ENCODE measurements around the gene DNAH3.
"Not testable (repeated sequence)": the region's sequence is repeated elsewhere in the genome, so short reads cannot be mapped to it uniquely, and the experiment has no call there.

The DNAH3 gene

DNA sequence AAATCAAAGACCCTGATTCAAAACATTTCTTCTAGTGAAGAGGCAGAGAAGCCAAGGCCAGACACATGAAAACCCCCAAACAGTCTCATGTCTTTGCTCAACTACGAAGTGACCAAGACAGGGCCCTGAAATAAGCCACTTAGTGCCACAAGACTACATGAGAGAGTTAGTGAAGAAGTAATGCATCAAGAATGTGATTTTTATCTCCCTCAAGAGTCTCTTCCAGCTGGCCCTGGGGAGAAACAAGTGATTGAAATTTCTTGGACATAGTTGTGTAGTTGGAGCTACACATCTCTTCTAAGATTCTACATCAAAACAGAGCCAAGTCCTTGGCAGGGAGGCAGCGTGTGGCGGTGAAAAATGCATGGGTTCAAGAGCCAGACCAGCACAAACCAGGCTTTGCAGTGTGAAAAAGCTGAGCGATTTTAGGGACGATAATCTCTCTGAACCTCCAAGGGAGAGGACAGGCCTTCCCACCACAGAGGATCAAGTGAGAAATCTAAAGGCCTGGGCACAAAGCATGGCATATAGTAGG is 219.5 kb downstream of the DNAH3 start:
- DNase-seq (ENCODE audit: extremely low read depth, low read depth) = no peak
- no peak for TF ChIP-seq CTCF (IDR thresholded peaks at IDR 0.05; ENCODE audit: low read depth, low read length, missing control alignments)
- H3K4me3 ChIP-seq (replicated peaks; ENCODE audit: low read depth, low read length) = no peak overlapping the region

DNA sequence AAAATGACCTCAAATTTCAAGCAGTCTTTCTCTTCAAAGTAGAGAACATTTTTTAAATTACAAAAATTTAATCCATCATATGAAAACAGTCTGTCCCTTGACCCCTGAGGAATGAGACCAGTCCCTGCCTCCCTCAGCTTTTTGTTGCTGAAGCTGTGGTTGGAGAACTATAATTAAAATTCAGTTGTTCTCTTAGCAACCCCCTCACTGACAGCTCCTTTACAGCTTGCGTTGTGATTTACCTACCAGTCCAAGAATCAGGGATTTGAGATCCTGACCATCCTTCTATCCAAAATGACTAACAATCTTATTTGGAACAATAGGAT is 220.3 kb downstream of the DNAH3 start:
- DNase-seq (ENCODE audit: extremely low read depth, low read depth) = no peak
- TF ChIP-seq CTCF (IDR thresholded peaks at IDR 0.05; ENCODE audit: low read depth, low read length, missing control alignments) = no peak
- H3K4me3 ChIP-seq (replicated peaks; ENCODE audit: low read depth, low read length) = no peak overlapping the region

DNA sequence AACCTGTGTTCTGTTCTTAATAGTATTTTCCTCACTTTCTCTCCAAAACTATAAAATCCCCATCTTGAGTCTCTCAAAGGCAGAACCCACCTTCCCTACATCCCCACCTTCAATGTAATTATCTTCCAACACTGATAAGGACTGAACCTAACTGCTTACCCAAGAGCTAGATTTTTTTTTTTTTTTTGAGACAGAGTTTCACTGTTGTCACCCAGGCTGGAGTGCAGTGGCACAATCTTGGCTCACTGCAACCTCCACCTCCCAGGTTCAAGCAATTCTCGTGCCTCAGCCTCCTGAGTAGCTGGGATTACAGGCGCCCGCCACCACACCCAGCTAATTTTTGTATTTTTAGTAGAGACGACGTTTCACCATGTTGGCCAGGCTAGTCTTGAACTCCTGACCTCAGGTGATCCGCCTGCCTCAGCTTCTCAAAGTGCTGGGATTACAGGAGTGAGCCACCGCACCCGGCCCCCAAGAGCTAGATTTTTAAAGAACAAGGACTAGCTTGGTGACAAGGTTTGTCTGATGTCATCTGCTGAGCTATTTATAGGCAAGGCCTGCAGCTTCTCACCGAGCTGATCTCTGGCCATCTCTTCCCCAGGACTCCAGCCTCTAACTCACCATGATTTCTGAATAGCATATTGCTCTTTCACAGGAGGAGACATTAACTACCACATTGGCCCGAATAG is 220.8 kb downstream of the DNAH3 start:
- not testable (repeated sequence) for DNase-seq (ENCODE audit: extremely low read depth, low read depth); H3K4me3 ChIP-seq (replicated peaks; ENCODE audit: low read depth, low read length)

DNA sequence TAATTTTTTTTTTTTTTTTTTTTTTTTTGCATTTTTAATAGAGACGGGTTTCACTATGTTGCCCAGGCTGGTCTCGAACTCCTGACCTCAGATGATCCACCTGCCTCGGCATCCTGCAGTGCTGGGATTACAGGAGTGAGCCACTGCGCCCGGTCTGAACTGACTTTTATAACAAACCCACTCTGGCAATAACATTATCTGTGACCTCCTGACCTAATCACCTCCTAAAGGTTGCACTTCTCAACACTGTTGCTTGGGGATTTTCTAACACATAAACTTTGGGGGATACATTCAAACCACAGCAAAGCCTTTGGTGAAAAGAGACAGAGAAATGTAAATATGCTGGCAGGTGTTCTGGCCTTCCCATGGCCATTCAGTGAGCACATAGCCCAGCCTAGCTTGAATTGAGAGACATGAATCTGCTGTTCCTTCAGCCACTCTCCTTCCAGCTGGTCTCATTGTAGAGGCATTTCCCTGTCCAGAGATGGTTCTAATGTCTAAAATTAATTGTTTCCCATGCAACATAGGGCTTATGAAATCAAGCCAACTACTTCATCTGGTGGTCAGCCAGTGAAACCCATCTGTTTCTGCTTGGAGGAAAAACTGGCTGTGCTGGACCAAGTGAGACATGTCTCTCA is 221.8 kb downstream of the DNAH3 start:
- TF ChIP-seq CTCF (IDR thresholded peaks at IDR 0.05; ENCODE audit: low read depth, low read length, missing control alignments) = no peak
- no peak for DNase-seq (ENCODE audit: extremely low read depth, low read depth)

GRCh38 chr16:20925751-20926150 is 224.9 kb downstream of the DNAH3 start:
- no peak for TF ChIP-seq CTCF (IDR thresholded peaks at IDR 0.05; ENCODE audit: low read depth, low read length, missing control alignments)
- no peak for DNase-seq (ENCODE audit: extremely low read depth, low read depth)
- no peak overlapping the region for H3K4me3 ChIP-seq (replicated peaks; ENCODE audit: low read depth, low read length)

More for the DNA sequence above, 221.8 kb downstream of the DNAH3 start:
- H3K4me3 ChIP-seq (replicated peaks; ENCODE audit: low read depth, low read length) = no peak overlapping the region

DNA sequence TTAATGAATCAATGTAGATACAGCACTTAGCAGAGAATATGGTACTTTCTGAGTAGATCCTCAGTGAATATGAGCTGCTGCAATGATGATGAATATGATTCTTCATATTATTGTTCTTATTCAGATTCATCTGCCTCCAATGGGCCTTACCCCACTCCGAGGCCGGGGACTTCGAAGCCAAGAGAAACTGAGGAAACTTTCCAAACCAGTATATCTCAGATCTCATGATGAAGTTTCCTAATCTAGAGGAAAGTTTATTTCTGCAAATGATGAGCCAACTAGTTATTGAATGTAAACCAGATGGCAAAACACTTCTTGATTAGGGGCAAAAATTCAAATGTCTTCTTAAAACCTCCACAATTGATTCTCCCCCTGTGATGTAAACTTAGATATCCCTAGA is 226.8 kb downstream of the DNAH3 start:
- DNase-seq (ENCODE audit: extremely low read depth, low read depth) = no peak
- no peak for TF ChIP-seq CTCF (IDR thresholded peaks at IDR 0.05; ENCODE audit: low read depth, low read length, missing control alignments)

GRCh38 chr16:20920799-20921198 is 229.8 kb downstream of the DNAH3 start:
- DNase-seq (ENCODE audit: extremely low read depth, low read depth) = no peak
- no peak for TF ChIP-seq CTCF (IDR thresholded peaks at IDR 0.05; ENCODE audit: low read depth, low read length, missing control alignments)
- no peak overlapping the region for H3K4me3 ChIP-seq (replicated peaks; ENCODE audit: low read depth, low read length)

More for the DNA sequence above, 226.8 kb downstream of the DNAH3 start:
- no peak overlapping the region for H3K4me3 ChIP-seq (replicated peaks; ENCODE audit: low read depth, low read length)

Data from HFF-Myc (cell line).